Stimulated activated CD8-positive, alpha-beta memory T cell treated with anti-CD3 and anti-CD28 coated beads, Interleukin-7, amount 100 ng/mL, for 1 hour (primary cell): Measurements from ENCODE around the gene MORC3.
"Not testable (repeated sequence)": the region's sequence is repeated elsewhere in the genome, so short reads cannot be mapped to it uniquely, and the experiment has no call there.

Experiments used
- DNase-seq, 2 donors: peaks; one replicate each; pipeline ENCODE4 v3.0.0-alpha.2; 2020; ENCODE audit warnings: low read depth in 2 of 2

Gene MORC3

GRCh38 chr21:36385233-36386030 lies 65.4 kb downstream of the MORC3 start, which contains the start of gene CHAF1B:
Gene CHAF1B, plus strand, starts transcription at chr21:36385392. Its CDS starts 745 bp downstream, at chr21:36386137.
- DNase-seq = peak; percentile 57 to 60

DNA sequence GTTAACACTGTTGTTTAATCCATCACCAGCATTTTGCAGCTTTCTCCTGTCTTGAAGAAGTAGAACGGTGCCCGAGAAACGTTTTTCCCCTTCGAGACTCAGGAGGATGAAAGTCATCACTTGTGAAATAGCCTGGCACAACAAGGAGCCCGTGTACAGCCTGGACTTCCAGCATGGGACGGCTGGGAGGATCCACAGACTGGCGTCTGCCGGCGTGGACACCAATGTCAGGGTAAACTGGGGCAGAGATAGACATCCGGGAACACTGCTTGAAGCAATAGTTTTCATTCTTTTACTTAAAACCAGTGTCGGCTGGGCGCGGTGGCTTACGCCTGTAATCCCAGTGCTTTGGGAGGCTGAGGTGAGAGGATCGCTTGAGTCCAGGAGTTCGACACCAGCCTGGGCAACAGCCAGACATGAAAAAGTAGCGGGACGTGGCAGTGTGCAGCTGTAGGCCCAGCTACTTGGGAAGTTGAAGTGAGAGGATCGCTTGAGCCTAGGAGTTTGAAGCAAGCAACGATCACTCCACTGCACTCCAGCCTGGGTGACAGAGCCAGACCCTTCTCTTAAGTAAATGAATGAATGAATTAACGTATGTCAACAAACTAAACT lies 66.1 kb downstream of the MORC3 start:
- DNase-seq = no peak

DNA sequence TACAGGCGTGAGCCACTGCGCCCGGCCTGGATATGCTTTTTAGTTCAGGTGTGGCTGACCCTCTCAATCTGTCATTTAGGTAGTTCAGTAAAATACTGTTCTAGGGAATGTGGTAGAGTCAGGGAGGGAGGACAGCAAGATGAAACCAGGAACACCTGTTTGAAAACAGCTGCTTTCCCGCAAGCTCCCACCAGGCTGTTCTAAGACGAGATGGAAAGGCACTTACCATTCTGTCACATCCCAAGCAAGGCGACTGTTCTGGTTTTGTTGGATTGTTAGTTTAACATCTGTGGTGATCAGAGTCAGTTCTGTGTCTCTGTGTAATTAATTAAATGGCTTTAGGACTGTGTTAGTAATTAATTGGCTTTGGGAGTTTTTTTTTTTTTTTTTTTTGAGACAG lies 68.1 kb downstream of the MORC3 start:
- DNase-seq = no peak

DNA sequence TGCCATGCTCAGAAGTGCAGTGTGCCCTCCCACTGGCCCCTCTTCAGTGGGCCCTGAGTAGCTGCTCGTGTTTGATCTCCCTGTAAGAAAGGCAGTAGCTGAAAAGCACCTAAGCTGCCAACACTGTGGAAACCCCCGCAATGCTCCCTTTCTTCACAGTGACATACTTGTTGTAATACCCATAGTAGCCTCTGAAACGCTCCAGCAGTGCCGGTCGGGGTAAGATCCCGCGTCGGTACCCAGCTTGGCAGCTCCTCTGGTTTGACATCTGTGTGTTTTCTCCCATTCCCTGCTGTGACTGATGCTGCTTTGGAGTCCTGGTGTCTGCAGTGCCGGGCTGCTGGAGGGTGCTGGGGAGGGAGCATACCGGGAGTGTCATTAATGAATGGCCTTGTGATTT lies 68.8 kb downstream of the MORC3 start:
- DNase-seq = no peak

DNA sequence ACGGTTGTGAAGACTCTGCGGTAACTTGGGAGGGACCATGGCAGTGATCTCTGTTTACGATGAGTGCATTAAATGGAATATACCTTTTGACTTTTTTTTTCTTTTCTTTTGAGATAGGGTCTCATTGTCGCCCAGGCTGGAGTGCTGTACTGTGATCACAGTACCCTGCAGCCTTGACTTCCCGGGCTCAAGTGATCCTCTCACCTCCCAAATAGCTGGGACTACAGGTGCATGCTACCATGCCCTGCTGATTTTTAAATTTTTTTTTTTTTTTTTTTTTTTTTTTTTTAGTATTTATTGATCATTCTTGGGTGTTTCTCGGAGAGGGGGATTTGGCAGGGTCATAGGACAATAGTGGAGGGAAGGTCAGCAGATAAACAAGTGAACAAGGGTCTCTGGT lies 71.7 kb downstream of the MORC3 start:
- DNase-seq = not testable (repeated sequence)

DNA sequence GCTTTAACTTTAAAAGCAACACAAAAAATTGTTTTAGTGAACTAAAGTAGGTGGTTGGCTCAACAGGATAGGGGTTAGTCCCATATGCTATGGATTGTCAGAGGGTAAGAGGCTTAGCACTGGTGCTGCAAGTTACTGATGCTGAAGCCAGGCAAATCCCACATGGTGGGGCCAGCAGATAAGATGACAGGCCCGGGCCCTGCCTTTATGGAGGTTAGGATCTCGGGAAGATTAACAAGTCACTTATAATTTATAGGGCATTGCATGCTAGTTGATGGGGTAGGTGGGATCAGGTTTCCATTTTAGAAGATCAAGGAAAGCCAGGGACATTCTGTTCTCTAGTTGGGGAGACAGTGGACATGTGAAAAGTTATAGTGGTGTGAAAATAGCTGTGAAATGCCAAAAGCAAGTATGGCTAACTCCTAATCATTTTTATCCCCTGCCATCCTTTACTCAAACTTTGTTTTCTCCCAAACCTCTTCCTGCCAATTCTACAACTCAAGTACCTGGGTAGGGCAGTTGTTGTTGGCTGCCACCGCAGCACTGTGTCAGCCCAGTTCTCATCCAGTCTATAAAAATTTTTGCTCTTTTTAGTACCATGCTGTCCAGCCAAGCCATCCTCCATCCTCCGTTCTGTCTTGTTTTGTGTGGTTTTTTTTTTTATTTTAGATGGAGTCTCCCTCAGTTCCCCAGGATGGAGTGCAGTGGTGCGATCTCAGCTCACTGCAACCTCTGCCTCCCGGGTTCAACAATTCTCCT lies 75.5 kb downstream of the MORC3 start:
- DNase-seq = no peak

GRCh38 chr21:36396325-36396724 lies 76.3 kb downstream of the MORC3 start:
- no peak for DNase-seq

GRCh38 chr21:36396971-36397370 lies 77.0 kb downstream of the MORC3 start:
- no peak for DNase-seq

DNA sequence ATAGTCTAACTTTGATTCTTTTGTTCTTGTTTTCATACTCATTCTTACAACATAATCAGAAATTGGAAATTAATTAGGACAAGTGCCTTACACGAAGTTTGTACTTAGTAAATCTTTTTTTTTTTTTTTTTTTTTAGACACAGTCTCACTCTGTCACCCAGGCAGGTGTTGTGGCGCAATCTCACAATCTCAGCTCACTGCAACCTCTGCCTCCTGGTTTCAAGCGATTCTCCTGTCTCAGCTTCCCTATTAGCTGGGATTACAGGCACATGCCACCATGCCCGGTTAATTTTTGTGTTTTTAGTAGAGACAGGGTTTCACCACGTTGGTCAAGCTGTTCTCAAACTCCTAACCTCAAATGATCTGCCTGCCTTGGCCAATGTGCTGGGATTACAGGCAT lies 77.6 kb downstream of the MORC3 start:
- DNase-seq = no peak

DNA sequence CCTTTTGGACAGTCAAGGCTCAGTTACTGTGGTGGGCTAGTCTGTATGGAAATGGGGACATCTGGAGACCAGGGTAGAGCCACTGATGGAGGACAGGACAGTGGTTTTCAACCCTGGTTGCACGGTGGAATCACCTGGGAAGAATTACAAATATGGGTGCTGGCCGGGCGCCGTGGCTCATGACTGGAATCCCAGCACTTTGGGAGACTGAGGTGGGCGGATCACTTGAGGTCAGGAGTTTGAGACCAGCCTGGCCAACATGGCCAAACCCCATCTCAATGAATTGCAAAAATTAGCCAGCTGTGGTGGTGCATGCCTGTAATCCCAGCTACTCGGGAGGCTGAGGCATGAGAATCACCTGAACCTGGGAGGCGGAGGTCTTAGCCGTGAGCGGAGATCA lies 79.7 kb downstream of the MORC3 start:
- DNase-seq = not testable (repeated sequence)

DNA sequence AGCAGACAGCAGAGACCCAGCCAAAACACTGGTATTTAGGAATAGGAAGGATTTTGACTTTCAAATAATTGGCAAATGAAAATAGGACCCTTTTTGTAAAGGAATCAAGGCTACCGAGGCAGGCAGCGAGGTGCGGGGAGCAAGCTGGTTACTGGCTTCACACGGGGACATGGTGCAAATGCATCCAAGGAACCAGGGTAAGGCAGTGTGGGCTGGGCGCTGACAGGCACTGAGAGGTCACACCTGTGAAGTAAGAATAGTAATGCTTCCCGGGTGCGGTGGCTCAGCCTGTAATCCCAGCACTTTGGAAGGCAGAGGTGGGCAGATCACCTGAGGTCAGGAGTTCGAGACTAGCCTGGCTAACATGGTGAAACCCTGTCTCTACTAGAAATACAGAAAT lies 80.7 kb downstream of the MORC3 start:
- DNase-seq = no peak

- no peak for DNase-seq
These were observed 82.3 kb downstream of the MORC3 start for GRCh38 chr21:36402339-36402738.

DNA sequence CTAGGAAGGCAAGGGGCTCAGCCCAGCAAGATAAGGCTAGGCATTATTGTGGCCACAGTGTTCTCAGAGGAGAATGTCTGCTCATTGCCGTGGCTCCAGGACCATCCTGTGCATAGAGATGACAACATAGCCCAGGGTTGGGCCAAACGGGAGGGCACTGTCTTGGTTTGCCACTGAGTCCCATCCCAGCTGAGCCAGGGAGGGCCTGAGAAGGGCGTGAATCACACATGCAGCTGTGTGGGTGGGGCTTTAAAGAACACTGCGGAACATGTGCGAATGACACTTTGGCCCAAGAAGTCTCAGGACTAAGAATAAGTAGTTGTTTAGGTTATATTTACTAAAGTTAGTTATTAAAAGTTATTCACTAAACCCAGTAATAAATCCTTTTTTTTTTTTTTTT lies 83.7 kb downstream of the MORC3 start:
- no peak for DNase-seq

DNA sequence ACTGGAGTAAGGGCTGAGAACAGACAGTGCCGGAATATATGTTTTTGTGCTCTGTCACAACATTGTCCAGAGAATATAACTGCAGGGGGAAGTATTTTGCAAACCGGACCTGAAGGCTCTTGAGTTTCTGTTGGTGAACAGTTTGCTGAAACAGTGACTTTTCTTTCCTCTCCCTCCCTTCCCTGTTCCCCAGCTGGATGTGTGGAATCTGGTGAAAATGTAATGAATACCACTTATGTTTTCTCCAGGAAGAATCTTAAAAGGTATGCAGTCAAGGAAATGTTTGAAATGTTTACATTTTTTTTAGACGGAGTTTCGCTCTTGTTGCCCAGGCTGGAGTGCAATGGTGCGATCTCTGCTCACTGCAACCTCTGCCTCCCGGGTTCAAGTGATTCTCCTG lies 88.6 kb downstream of the MORC3 start:
- DNase-seq = no peak

DNA sequence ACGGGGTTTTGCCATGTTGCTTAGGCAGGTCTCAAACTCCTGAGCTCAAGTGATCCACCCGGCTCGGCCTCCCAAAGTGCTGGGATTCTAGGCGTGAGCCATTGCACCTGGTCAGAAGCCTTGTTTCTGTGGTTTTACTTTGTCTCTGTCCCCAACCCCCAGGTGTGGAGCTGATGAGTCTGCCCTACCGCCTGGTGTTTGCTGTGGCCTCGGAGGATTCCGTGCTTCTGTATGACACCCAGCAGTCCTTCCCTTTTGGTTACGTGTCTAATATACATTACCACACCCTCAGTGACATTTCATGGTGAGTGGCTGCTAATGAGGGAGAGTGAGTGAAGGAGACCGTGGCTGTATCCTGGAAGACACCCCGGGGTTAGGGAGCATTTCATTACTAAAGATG lies 91.3 kb downstream of the MORC3 start:
- DNase-seq = no peak

GRCh38 chr21:36412916-36413315 lies 92.9 kb downstream of the MORC3 start:
- DNase-seq = no peak

DNA sequence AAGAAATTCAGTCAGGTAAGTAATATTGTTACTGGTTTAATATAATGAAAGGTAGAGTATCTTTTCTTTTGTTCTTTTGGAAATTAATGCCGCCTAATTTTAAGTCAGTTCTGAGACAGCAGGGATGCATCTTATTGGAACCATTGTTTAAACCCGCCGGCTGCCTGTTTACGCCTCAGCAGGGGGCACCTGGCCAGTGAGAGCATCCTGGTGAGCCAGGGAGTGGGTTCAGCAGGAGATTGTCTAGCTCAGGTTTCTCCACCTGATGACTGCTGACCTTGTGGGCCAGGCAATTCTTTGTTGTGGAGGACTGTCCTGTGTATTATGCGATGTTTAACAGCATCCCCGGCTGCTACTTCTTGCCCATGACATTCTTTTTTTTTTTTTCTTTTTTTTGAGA lies 95.4 kb downstream of the MORC3 start:
- DNase-seq = no peak

DNA sequence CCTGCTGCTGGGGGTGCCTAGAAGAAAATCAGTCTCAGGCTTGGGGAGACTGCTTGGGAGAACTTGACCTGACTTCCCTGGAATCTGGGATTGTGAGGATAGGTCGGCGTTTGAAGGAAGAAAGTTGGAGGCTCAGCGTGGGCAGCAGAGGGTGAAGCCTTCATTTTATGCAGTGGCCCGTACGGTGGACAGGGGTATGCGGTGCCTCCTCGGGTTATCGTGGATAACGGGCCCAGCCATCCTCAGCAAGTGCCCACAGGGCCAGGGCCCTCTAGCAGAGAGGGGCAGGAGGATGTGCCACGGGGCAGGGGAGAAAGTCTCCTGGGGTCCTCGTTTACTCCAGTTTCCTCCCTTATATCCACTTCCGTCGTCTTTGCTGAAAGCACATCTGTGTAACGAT lies 99.2 kb downstream of the MORC3 start:
- DNase-seq = no peak

DNA sequence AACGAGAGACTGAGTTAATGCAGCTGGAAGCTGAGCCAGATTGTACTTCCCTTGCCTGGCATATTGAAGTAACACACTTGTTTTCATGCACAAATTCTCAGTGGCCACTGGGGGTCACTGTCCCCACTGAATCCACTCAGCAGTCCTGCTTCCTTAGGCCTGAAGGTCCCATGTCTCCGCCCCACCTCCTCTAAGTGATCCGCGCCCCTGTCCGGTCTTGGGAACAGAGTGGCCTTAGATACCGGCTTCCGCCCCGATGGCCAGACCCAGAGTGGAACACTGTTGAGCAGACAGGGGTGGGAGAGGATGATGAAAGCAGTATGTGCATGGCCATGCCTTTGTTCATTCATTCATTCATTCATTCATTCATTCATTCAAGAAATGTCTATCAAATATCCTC lies 100.0 kb downstream of the MORC3 start:
- peak; percentile 13 for DNase-seq

DNA sequence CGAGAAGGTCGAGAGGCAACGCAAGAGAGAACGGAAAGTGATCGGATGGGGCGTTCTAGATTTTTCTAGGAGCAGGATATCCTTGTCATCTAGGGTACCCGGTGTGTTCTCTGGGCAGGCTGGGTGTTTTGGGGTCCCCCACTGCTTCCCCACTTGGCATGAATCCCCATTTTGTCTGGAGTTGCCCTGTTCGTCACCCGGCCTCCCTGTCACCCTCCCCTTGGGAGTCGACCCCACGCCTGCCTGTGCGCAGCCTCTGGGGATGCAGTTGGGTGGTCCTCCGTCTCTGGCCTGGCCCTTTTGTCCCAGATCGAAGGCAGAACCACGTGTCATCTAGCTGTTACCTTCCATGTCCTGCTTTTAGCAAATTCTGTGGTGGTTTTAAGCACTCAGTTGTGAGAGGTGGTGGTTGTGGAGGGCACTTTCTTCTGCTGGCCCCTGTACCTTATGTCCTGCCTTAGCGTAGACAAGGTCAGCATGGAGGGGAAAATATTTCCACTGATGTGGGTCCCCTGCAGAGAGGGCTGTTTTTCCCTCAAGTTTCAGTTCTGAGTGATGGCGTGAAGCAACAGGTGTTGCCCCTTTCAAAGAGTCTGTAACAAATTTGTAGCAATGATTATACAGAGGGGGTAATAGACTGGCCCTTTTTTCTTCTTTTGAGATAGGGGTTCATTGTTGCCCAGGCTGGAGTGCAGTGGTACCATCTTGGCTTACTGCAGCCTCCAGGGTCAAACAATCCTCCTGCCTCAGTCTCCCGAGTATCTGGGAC lies 100.8 kb downstream of the MORC3 start:
- no peak for DNase-seq

- no peak for DNase-seq
These were observed 102.5 kb downstream of the MORC3 start for GRCh38 chr21:36422279-36423098.
